Calu3 (cell line): ENCODE measurements around the gene PCSK1. TPM values are rescaled to one million over a fixed set of nuclear protein-coding genes. Genes with fewer than 3 reads are reported as not detected.

Source experiments
- BruUV-seq: library from RNA; stranded (reverse); fragments of 400-500 nt; replicated peaks from 2 replicates; lab custom pipeline; 2021; lab: Mats Ljungman, UMichigan
- CTCF ChIA-PET: fragments of 300-600 bp; sonication (Branson Sonifier 250); formaldehyde crosslinking; loops from one replicate; lab custom pipeline; 2022; ENCODE audit warnings: antibody characterized with exemption; lab: Charles Lee
- DNase-seq: peaks from one replicate; pipeline ENCODE4 v3.0.0; 2022
- H3K27ac Mint-ChIP-seq: one replicate; pipeline ENCODE4 v1.8.0; 2022; ENCODE audit warnings: mixed read lengths; ENCODE audit not compliant: unreplicated experiment
- H3K27me3 Mint-ChIP-seq: one replicate; pipeline ENCODE4 v1.8.0; 2022; ENCODE audit warnings: mixed read lengths; ENCODE audit not compliant: unreplicated experiment
- H3K36me3 Mint-ChIP-seq: one replicate; pipeline ENCODE4 v1.8.0; 2022; ENCODE audit warnings: mild to moderate bottlenecking, moderate library complexity, mixed read lengths; ENCODE audit not compliant: insufficient read depth, unreplicated experiment
- H3K4me1 Mint-ChIP-seq: one replicate; pipeline ENCODE4 v1.8.0; 2022; ENCODE audit warnings: mild to moderate bottlenecking, low read depth, mixed read lengths; ENCODE audit not compliant: unreplicated experiment
- H3K4me3 Mint-ChIP-seq: one replicate; pipeline ENCODE4 v1.8.0; 2022; ENCODE audit warnings: mild to moderate bottlenecking, low read depth, moderate library complexity, mixed read lengths; ENCODE audit not compliant: unreplicated experiment
- H3K9me3 Mint-ChIP-seq: one replicate; pipeline ENCODE4 v1.8.0; 2022; ENCODE audit warnings: low read depth, mixed read lengths; ENCODE audit not compliant: unreplicated experiment
- CTCF ChIP-seq: fragments of 200-600 bp; IDR thresholded peaks from one replicate; pipeline ENCODE4 v1.8.0; 2022; ENCODE audit warnings: antibody characterized with exemption; ENCODE audit not compliant: unreplicated experiment
- intact Hi-C: fragments of 100-400 bp; cut with micrococcal nuclease; formaldehyde crosslinking; loops from one replicate; pipeline ENCODE4 v1.10.0; 2022; ENCODE audit not compliant: unreplicated experiment
- total RNA-seq: library from RNA; stranded (reverse); gene quantifications from 2 replicates; pipeline ENCODE4 v1.2.3, GENCODE V29; 2022

PCSK1 gene
- total RNA-seq, 1 experiment from 2014 or later, result not detected

GRCh38 chr5:96427824-96428223 is 5.2 kb downstream of the PCSK1 start:
- Mint-ChIP-seq H3K36me3 (no peaks in the 10 kb centered on the region), H3K27ac (no peak overlapping the region), H3K27me3 (peaks cover 78% of the 10 kb centered on the region), H3K9me3 (no peaks in the 10 kb centered on the region), H3K4me1 (no peaks in the 10 kb centered on the region), H3K4me3 (no peak overlapping the region)
- no peak for TF ChIP-seq CTCF
- intact Hi-C loops, result no loop called here
- CTCF ChIA-PET, result no interaction called here
- BruUV-seq, result no TSS peak
- no peak for DNase-seq

DNA sequence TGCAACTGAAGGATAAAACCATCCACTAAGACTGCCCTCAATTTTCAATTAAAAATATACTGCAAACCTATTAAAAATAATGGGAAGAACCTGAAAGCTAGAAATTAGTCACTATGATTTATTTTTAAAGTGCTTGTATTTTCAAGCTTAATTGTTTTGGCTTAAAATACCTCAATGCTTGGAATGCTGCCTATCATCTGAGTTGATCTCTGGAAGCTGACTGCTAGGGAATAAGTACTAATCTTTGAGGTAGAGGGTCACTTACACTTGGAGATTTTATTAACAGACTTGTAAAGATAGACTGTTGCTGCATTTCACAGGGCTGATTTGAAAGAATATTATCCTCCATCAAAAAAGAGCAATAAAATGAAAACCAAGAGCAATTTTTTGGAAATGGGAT is 6.2 kb downstream of the PCSK1 start:
- Mint-ChIP-seq H3K4me1 (no peaks in the 10 kb centered on the region), H3K9me3 (no peaks in the 10 kb centered on the region), H3K4me3 (no peak overlapping the region), H3K27ac (no peak overlapping the region), H3K36me3 (no peaks in the 10 kb centered on the region), H3K27me3 (peaks cover 78% of the 10 kb centered on the region)
- TF ChIP-seq CTCF, result no peak
- intact Hi-C loops, result no loop called here
- CTCF ChIA-PET, result interaction anchor here (0.6 kb wide), 1 partner anchor 13 kb away, joined by 3 read pairs; no protein-coding TSS in a partner anchor
- DNase-seq, result no peak
- BruUV-seq, result no TSS peak

- no peaks in the 10 kb centered on the region for H3K9me3 Mint-ChIP-seq
- intact Hi-C loops, result no loop called here
- BruUV-seq, result no TSS peak
These were observed 7.6 kb downstream of the PCSK1 start for GRCh38 chr5:96425443-96425842.

GRCh38 chr5:96415897-96416296 is 17.2 kb downstream of the PCSK1 start:
- no peaks in the 10 kb centered on the region for H3K4me1 Mint-ChIP-seq
- TF ChIP-seq CTCF, result no peak
- H3K36me3 Mint-ChIP-seq, result no peaks in the 10 kb centered on the region
- CTCF ChIA-PET, result no interaction called here
- H3K27ac Mint-ChIP-seq, result no peak overlapping the region
- DNase-seq, result no peak
- no TSS peak for BruUV-seq
- no peak overlapping the region for H3K4me3 Mint-ChIP-seq
- intact Hi-C loops, result no loop called here
- H3K27me3 Mint-ChIP-seq, result peaks cover 68% of the 10 kb centered on the region
- H3K9me3 Mint-ChIP-seq, result no peaks in the 10 kb centered on the region

More at GRCh38 chr5:96425443-96425842, 7.6 kb downstream of the PCSK1 start:
- no peak for DNase-seq
- H3K4me3 Mint-ChIP-seq, result no peak overlapping the region
- no peak overlapping the region for H3K27ac Mint-ChIP-seq
- peaks cover 78% of the 10 kb centered on the region for H3K27me3 Mint-ChIP-seq
- no peaks in the 10 kb centered on the region for H3K36me3 Mint-ChIP-seq
- CTCF ChIA-PET, result no interaction called here
- no peak for TF ChIP-seq CTCF
- H3K4me1 Mint-ChIP-seq, result no peaks in the 10 kb centered on the region
